Glomerular visceral epithelial cell (primary cell): Measurements from ENCODE around the gene ERC2.
"Not testable (repeated sequence)": the region's sequence is repeated elsewhere in the genome, so short reads cannot be mapped to it uniquely, and the experiment has no call there.

Source experiments
- DNase-seq: peaks from one replicate; pipeline ENCODE4 v3.0.0-alpha.2; 2016; ENCODE audit errors: extremely low spot score

ERC2 gene

DNA sequence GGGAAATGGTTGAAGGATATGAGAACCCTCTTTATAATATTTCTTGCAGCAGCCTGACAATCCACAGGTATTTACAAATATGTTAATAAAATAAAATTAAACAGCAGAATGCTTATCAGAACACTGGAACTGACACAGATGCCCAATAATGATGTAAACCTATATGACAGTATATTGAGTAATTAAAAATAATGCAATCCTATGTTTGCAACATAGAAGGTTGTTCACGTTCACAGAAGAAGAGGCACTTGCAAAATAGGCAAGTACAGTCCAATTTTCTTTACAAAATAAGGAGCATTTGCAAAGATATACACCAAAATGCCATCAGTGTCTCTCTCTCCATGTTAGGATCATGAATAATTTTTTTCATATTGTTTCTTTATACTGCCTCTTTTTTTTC lies 584.2 kb downstream of the ERC2 start:
- DNase-seq = no peak

DNA sequence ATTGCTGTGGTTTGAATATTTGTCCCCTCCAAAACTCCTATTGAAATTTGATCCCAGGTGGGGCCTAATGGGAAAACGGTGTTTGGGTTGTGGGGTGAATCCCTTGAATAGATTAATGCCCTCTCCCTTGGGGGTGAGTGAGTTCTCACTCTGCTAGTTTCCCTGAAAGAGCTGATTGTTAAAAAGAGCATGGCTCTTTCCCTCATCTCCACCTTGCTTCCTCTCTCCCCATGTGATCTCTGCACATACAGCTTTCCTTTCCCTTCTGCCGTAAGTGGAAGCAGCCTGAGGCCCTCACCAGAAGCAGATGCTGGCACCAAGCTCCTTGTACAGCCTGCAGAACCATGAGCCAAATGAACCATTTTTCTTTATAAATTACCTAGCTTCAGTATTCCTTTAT lies 586.3 kb downstream of the ERC2 start:
- DNase-seq = no peak

DNA sequence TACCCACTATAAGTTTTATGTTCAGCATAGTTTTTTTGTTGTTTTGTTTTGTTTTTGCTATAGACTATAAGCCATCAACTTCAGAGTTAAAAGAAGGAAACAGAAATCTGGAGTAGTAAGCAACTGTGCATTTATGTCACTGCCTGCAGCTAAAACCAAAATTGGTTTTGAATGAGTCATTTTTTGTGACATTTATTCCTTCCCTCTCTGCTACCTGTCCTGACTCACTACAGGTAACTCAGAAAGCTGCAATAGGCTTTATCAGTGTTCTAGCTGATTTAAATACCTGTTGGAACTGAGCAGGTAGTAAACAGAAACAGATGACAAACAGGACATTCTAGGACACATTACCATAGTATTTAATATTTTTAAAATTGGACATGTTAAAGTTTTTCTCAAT lies 587.9 kb downstream of the ERC2 start:
- DNase-seq = no peak

DNA sequence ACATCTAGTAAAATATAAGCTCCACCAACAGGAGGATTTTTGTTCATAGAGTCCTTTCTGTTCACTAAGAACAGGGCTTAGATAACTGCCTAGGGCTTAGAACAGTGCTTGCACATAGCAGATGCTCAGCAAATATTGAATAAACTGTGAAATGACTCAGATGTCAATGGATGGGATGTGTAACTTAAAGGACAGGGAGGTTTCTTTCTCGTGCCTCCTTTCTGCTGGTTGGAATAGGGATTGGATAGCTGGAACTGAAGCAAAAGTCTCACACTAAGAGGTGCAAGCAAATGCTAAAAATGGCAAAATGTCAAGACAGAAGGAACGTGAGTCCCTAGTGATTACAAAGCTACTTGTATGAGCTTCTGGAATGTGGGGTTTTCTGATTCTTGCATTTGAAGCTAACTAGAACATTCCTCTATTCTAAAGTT lies 588.4 kb downstream of the ERC2 start:
- no peak for DNase-seq

DNA sequence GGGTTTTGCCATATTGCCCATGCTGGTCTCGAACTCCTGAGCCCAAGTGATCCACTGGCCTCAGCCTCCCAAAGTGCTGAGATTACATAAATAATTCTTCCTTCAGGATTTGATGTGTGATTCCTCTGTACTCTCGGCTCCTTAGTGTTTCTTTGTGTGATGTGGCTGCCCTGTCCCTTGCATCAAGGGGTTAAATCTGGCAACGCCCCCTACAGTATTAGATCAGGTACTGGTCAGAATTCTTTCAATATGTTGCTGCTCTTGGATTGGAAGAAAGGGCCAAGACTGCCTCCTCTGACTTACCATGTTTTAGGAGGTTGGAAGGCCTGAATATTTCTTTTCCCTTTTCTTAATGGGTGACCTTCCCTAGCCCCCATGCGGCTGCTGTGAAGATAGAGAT lies 590.6 kb downstream of the ERC2 start:
- no peak for DNase-seq

DNA sequence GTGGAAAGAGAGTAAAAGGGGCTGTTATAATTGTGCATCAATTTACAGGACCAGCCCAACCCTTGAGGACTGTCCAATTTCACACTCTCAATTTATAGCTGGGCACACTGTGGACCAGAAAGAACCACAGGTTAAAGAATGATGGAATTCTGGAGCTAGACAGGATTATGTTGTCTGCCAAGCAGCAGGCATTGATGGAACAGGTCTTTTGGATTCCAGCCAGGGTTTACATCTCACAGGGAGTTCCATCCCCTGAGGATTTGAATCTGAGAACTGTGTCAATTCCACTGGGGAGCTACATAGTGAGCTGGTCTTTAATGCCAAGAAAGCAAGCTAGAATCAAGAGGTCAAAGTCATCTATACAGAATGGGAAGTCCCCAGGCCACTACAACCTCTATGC lies 591.7 kb downstream of the ERC2 start:
- no peak for DNase-seq

DNA sequence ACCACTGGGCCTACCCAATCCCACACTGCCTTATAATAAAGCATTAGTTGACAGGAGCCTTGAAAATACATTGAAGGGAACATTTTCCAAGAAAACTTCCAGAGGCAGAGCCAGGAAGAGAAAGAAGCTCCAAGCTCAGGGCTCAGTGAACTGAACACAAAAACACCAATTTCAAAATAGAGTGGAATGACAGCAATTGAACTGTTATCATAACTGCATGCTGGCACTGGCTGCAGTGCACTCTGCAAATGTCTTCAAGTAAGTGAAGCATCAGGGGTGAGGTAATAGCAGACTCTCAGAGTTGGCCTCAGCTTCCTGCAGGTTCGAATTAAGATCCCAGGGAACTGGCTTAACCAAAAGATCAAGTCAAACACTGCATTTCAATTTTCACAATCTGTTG lies 593.2 kb downstream of the ERC2 start:
- DNase-seq = no peak

DNA sequence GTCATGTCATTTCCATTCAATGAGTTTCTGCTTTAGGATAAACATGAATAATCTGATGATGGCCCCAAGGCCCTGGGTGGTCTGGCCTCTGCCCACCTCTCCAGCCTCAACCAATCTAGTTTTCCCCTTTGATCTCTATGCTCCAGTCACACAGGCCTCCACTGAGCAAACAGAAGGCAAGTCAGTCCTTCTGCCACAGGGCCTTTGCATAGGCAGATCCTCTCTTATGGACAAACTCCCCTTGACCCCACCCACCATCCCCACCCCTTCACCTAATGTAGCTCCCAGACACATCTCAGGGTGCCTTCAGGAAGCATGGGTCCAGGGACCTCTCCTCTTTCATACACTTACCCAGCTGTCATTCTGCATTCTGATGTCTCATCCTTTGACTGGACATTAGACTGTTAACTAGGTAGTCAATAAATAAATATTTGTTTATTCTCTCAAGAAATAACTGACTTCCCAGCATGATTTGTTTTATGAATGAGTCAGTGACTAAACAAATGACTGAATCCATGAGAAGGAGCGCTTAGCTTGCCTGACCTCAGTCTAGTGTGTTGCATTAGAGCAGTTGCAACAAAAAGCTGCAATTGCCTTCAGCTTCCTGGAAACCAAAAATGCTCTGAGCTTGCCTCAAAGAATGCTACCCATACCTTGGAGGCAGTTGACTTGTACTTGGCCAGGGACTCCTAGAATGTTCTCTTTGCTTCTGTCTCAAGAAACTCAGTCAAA lies 594.6 kb downstream of the ERC2 start:
- DNase-seq = no peak

DNA sequence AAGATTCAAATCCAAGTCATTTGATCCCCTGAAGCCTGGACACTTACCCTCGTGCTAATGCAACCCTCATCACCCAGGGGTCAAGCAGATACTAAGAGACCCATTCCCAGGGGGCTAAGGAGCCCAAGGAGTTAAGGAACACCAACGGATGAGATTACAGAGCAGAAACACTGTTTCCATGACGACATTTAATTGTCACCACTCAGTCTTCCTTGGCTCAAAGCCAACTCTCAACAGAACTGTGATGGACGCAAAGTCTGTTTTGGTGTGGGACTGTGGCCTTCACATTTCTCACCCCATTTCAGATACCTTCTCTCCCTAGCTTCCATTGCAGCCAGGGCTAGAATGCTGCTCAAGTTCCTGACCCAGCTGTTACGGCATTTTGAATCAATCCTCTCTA lies 597.7 kb downstream of the ERC2 start:
- no peak for DNase-seq

DNA sequence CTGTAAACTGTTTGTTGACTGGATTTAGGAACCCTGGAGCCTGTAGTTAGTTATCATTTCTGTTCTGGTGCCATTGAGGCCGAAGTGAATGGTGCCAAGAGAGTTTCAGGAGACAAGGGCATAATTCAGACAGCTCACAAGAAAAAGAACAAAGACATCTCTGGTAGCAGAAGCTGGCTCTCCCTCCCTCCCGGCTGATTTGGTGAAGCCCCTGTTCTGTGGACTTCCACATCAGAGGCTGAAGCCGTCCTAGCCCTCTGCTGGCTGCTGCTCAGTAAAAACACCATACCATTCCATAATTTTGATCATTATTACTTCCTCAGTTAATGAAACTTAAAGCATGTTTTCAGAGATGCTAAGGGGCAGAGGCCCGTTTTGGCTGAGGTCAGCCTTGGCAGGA lies 599.9 kb downstream of the ERC2 start:
- DNase-seq = no peak

DNA sequence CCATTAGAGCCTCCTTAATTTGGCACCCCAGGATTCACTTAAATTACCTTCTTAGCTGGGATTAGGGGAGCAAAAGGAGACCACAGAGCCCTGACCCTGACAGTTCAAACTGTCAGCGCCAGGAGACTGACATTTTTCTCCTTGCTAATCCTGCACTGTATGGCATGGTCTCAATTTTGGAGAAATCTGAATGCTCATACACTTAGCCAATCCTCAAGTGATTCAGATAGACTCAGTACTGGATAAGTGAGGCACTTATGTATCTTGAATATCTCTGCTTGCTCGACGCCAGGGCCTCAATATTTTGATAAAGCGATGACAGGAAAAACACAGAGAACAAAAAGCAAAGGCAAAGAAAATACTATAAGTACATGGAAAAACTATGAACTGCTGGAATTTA lies 605.2 kb downstream of the ERC2 start:
- DNase-seq = no peak

DNA sequence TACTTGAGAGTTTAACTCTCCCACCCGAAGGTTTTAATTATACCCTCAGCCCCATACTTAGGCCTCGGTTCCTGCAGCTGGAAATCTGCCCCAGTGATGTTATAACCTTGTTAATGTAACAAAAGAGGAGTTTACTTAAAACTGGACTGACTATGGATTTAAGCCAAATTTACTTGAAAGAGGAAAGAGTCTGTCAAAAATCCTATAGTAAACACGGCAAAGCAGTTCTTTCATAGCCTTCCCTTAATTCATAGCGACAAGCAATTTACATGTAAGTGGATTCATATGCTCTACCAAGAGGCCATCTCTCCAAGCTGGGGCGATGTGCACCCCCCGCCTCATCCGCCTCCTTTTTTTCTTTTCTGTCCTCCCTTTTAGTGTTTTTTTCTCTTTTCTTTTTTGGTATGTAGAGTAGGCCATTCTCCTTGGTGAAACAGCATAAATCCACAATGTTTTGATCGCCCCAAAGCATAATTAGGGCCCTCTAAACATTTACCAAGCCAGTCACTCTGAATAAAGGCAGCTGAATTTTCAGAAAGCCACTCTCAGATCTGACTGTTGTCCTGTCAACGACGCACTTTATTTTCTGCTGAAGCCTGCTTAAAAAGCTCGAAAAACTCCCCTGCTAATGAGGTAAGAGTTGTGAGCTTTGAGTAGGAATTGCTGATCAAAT lies 608.1 kb downstream of the ERC2 start:
- no peak for DNase-seq

DNA sequence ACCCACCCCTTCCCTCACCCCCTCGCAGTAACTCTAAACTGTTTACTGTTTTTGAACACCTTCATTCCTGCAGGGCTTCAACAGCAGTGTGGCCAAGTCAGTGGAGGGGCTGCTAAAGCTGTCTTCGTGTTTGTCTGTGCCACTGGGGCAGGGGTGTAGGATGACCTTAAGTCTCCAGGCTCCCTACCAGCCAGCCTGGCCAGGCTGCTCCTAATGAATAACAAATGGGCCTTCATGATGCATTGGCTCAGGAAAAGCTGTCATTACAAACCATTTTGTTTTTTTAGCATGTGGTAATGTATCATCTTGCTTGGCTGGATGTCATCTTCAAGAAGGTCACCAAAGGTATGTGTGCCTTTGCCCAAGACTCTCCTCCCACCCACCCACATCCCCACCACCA lies 609.0 kb downstream of the ERC2 start:
- no peak for DNase-seq

DNA sequence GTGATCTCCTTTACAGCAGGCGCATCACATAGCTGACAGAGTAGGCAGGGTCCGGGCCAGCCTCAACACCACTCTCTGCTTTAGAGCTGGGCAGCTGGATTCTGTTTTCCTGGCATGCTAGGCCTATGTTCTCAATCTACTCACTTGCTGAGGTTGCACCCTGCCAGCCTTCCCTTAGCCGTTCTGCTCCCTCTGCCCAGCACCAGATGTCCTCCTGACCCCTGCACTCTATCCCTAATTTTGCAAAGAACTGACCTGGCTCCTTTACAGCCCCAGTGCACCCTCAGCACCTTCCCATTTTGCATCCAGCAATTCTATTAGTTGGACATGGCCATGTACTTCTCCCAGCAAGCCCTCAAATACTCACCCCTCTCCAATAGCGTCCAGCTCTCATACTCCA lies 609.5 kb downstream of the ERC2 start:
- DNase-seq = no peak

DNA sequence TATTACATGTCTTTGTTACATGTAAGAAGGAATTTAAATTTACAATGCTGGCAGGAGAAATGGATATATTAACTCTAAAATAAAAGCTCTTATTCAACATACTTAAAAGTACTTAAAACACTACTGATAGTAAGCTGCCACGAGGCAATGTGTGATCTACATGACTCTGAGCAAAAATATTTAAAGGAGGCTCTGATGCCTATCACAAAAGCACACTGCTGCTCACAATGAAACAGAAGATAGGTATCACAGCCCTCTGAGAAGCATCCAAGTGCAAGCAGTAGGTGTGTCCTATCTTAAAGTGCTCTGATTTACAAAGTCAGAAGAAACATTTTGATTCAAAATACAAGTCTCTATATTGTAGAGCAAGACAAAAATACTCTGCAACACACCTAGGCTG lies 610.0 kb downstream of the ERC2 start:
- no peak for DNase-seq

DNA sequence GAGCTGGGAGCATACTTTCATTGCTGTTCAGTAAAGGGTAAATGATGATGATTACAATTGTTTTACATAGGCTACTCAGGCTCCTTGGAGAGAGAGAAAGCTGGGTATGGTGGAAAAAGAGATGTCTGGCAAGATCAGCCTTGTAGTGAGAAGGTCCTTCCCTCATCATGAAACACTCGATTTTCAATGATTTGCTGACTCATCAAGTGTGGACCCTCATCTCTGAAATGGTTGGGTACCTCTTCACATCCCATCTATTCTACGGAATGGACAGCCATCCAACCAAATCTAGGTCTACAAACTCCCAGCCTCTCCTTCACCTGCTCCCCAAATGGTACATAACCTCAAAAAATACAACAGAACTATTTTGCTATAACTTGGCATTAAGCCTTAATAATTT lies 610.6 kb downstream of the ERC2 start:
- DNase-seq = no peak

DNA sequence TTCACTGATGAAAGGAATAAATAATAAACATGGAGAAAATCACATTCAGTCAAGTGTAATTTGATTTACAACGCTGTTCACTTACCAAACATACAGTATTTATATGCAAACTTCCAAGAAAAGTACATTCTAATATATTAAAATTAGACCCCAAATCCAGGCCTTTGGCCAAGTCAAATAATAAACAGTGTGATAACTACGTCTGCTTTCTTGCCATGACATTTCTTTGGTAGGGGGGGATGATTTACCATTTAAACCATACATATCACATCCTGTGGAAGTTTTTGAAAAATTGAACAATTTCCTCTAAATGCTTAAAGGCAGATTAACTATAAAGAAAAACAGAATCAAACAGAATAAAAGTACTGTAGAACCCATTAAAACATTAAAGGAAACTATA lies 613.0 kb downstream of the ERC2 start:
- no peak for DNase-seq

DNA sequence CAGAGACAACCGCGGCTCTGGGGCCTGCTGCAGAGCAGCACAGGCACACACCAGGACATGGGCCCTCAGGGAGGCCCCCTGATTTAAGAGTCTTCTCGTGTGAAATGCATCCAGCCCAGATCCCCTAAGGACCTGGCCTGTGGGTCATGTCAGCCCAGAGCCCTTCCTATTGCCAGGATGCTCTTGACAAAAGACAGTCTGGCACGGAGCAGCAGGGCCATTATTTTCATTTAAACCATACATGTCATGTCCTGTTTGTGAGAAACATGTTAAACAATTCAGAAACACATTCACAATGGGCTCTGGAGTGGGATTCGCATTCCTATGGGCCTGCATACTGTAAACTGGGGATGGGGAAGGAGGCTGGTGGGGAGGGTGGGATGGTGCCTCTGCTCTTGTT lies 613.8 kb downstream of the ERC2 start:
- DNase-seq = no peak

DNA sequence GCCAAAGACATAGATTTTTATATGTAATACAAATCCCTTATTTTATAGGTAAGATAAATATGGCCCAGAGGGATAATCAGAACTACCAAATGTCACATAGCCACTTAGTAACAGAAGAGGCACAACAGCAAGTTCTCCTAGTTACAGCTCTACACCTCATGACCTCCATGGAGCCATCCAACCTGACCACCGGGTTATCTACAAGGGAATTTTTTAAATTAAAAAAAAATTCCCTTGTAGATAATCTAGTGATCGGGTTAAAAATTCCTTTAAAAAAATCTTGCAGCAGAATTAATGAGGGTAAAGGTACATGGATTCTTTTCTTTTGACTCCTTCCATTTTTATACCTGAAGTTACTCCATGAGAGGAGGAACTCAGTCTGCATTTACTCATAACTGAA lies 615.9 kb downstream of the ERC2 start:
- no peak for DNase-seq

DNA sequence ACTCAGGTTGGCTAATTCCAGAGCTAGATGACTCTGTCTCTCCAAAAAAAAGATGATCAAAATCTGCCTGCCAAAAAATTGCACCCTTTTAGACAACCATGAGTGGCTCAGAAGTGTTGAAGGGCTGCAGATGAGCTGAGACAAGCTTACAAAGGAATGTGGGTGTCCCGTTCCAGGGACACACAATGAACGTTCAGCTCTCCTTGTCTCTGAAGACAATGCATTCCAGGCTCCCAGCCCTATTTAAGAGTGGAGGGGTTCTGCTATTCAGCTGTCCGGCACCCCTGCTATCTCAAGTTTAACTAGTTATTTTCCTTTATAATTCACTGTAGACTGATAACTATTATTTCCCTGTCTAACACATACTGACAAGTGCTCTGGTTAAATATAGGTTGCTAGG lies 626.1 kb downstream of the ERC2 start:
- no peak for DNase-seq

DNA sequence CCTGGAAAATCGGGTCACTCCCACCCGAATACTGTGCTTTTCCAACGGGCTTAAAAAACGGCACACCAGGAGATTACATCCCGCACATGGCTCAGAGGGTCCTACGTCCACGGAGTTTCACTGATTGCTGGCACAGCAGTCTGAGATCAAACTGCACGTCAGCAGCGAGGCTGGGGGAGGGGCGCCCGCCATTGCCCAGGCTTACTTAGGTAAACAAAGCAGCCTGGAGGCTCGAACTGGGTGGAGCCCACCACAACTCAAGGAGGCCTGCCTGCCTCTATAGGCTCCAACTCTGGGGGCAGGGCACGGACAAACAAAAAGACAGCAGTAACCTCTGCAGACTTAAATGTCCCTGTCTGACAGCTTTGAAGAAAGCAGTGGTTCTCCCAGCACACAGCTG lies 636.4 kb downstream of the ERC2 start:
- DNase-seq = not testable (repeated sequence)

DNA sequence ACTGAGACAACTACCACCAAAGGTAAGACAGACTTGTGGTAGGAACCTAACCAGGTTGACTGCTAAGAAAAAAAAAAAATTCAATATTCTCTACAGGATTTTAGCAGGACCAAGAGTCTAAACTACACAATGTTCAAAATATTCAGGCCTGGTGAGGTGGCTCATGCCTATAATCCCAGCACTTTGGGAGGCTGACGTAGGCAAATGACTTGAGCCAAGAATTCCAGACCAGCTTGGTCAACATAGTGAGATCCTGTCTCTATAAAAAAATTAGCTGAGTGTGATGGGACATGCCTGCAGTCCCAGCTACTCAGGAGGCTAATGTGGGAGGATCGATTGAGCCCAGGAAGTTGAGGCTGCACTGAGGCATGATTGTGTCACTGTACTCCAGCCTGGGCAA lies 639.6 kb downstream of the ERC2 start:
- DNase-seq = no peak

DNA sequence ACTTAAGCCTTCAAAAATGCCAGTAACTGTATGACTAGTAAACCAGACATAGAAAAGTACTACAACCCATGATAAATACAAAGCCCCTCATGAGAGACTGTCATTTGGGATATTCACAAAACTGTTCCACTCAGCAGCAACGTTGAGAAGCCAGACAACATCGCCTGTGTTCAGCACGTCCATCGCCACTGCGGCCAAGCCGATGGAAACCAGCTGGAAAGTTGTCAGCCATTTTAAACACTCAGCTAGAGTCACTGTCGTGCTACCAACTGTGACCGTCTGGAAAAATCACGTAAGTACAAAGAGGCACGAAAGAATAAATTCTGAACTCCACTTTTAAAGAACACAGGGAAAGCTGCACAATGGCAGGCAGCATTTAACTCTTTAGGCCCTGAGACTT lies 640.5 kb downstream of the ERC2 start:
- no peak for DNase-seq
